ENCODE results near the gene CBLN3.

CBLN3 gene

DNA sequence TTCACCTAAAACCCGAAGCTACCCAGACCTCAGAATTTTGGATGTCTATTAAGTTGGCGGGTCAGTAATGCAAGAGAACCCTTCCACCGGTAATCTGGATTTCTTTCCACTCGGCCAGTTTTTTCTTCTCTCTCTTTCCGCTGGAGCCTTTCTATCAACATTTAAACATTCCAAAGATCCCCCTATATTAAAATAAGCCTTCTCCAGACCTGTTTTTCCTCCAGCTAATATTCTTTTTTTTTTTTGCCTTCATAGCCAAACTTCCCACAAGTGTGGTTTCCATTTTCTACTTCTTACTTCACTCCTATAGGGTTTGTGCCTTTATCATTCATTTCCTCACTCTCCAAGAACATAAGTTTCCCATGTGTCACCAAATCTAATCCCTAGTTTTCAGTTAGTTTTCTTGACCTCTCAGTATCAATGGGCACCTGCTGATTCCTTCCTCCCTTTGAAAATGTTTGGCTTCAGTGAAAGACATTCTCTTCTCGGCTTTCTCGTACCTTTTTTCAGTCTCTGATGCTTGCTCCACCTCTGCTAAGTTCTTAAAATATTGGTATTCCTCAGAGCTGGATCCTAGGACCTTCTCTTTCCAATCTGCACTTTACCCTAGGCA is 13.7 kb upstream of the CBLN3 start:
- in situ Hi-C loops (cut with MboI; ENCODE audit: low sequenced_read_pairs, unreplicated experiment): no loop called here

DNA sequence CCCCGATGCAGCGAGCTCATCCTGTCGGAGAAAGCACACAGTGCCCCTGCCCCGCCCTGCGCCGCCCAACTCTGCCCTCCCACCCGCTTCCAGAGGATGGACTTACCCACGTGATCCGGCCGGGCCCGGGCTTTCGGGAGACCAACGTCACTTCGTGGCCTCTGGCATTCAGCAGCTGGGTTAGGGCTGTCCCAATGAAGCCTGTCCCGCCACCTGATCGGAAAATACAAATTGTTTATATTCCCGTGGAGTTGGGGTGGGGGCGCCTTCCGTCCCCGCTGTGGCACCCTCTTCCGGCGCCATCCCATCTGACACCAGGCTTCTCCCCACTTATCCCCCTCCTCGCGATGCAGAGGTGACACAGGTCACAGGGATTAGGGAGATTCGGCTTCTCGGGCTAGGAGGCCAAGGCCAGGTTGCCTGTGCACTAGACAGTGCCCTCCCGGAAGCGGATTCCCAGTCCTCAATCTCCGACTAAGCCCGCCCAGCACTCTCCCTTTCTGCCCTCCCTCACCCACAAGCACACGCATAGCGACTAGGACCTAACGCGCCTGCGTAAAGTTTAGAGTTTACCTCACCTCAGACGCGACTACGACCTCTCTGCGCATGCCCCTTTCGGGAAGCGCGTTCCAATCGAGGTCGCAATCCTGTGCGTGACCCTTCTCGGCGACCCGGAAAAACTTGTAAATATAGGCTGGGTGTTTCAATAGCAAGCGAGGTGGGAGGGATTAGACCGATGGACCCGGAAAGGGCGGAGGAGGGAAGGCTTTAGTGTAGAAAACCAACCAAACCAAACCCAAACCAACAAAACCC is 13.0 kb upstream of the CBLN3 start, which contains the start of gene SDR39U1:
TSS of gene SDR39U1 (minus strand) at position 537 of the 813 bp plus-strand sequence. CDS start at position 530, 7 bp downstream.
- TF ChIP-seq, protein P1, sequence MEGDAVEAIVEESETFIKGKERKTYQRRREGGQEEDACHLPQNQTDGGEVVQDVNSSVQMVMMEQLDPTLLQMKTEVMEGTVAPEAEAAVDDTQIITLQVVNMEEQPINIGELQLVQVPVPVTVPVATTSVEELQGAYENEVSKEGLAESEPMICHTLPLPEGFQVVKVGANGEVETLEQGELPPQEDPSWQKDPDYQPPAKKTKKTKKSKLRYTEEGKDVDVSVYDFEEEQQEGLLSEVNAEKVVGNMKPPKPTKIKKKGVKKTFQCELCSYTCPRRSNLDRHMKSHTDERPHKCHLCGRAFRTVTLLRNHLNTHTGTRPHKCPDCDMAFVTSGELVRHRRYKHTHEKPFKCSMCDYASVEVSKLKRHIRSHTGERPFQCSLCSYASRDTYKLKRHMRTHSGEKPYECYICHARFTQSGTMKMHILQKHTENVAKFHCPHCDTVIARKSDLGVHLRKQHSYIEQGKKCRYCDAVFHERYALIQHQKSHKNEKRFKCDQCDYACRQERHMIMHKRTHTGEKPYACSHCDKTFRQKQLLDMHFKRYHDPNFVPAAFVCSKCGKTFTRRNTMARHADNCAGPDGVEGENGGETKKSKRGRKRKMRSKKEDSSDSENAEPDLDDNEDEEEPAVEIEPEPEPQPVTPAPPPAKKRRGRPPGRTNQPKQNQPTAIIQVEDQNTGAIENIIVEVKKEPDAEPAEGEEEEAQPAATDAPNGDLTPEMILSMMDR (IDR thresholded peaks at IDR 0.05; ENCODE audit: borderline replicate concordance, control extremely low read depth, extremely low read depth, insufficient read depth, missing control alignments): no peak
- peak; percentile 95 for DNase-seq (ENCODE audit: low spot score)
- in situ Hi-C loops (cut with MboI; ENCODE audit: low sequenced_read_pairs, unreplicated experiment): no loop called here

More for the DNA sequence above, 13.7 kb upstream of the CBLN3 start:
- DNase-seq (ENCODE audit: low spot score): peak; percentile 16
- TF ChIP-seq, protein P1 (IDR thresholded peaks at IDR 0.05; ENCODE audit: borderline replicate concordance, control extremely low read depth, extremely low read depth, insufficient read depth, missing control alignments): no peak

DNA sequence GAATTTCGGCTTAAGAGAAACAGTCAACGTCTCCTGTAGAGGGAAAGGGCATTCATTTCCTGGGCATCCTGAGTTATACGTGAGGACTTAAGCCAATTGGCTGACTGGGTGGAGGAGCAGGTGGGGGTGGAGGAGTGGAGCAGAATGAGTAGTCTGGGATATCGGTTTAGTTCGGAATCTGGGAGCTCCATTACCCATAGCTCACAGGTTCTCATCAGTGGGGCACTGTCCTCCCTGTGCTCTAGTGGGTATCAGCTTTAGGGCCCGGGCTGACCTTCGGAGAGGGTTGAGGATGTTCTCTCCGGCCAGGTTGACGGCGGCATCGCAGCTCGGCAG is 12.4 kb upstream of the CBLN3 start:
- TF ChIP-seq, protein P1 (IDR thresholded peaks at IDR 0.05; ENCODE audit: borderline replicate concordance, control extremely low read depth, extremely low read depth, insufficient read depth, missing control alignments): no peak
- in situ Hi-C loops (cut with MboI; ENCODE audit: low sequenced_read_pairs, unreplicated experiment): no loop called here
- no peak for DNase-seq (ENCODE audit: low spot score)

DNA sequence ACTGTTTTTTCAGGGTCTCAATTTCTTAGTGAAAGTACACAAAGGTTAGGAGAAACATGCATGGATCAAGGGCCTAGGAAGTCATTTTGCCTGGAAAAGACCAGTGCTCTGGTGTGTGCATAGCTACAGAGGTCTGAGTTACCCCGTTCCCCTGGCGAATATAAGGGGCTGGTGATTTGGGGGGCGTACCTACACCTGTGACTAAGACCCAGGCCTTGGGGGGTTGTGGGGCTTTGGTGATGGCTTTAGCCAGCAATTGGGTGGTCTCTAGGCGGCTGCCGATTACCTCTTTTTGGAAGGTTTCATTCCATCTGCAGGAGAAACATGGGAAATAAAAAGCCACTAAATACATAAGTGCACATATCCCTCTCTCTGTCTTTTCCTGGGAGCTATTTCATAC is 12.0 kb upstream of the CBLN3 start:
- DNase-seq (ENCODE audit: low spot score): peak; percentile 12
- TF ChIP-seq, protein P1 (IDR thresholded peaks at IDR 0.05; ENCODE audit: borderline replicate concordance, control extremely low read depth, extremely low read depth, insufficient read depth, missing control alignments): no peak
- in situ Hi-C loops (cut with MboI; ENCODE audit: low sequenced_read_pairs, unreplicated experiment): no loop called here

DNA sequence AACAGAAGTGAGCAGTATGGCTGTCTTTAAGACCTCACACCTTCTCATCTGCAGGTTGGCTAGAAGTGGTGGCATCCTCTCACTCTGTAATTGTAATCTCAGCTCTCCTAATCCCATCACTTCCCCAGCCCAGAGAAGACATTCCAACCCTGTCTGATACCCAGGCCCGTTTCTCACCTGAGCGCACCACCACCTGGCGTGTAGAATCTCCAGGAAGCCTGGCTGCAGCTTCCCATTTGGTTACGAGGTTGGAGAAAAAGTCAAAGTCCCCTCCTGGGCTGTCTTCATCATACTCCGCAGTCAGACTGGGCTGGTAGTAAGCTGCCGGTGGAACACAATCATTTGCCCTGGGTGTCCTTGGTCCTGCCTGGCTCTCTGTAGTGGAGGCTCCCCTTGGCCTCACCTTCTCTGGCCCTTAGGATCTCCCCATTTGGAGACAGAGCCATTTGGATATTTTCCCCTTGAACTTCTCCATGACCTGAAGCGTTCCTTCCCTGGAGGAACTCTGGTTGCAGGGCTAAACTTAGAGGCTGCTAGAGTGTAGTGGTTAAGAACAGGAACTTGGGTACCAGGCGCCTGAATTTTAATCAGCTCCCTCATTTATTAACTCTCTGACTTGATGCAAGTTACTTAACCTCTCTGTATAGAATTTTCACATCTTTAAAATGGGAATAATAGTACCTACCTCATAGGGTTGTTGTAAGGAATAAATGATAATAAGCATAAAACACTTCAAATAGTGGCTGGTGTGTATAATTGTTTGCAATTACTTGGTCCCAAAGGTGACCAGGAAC is 11.3 kb upstream of the CBLN3 start:
- TF ChIP-seq, protein P1 (IDR thresholded peaks at IDR 0.05; ENCODE audit: borderline replicate concordance, control extremely low read depth, extremely low read depth, insufficient read depth, missing control alignments): no peak
- in situ Hi-C loops (cut with MboI; ENCODE audit: low sequenced_read_pairs, unreplicated experiment): no loop called here
- DNase-seq (ENCODE audit: low spot score): peak; percentile 11

Data from GM13976 (cell line).